SK-N-MC (cell line): ENCODE measurements around the gene TWNK.

Experiments used
- DNase-seq: peaks from one replicate; pipeline ENCODE4 v3.0.0-alpha.2; 2011; ENCODE audit warnings: low read depth, low spot score
- H3K27ac ChIP-seq: fragments of 200-600 bp; sonication (generic); 2 replicates; pipeline ENCODE4 v1.5.1; 2016; ENCODE audit warnings: mixed run types
- H3K36me3 ChIP-seq: fragments of 200-600 bp; sonication (generic); 2 replicates; pipeline ENCODE4 v1.6.1; 2017; ENCODE audit warnings: antibody characterized with exemption, low read length, mixed read lengths; ENCODE audit not compliant: insufficient read depth
- H3K4me3 ChIP-seq: fragments of 200-600 bp; sonication (generic); 2 replicates; pipeline ENCODE4 v1.5.1; 2016
- H3K9ac ChIP-seq: fragments of 200-600 bp; sonication (generic); 2 replicates; pipeline ENCODE4 v1.8.0; 2017; ENCODE audit warnings: mixed run types, mixed read lengths; ENCODE audit not compliant: insufficient read length
- H3K9me3 ChIP-seq: fragments of 200-600 bp; sonication (generic); 2 replicates; pipeline ENCODE4 v1.6.1; 2017; ENCODE audit warnings: low read depth, mild to moderate bottlenecking, antibody characterized with exemption, low read length, moderate library complexity, mixed read lengths
- EZH2 ChIP-seq: fragments of 200-600 bp; sonication (generic); IDR thresholded peaks from one replicate; pipeline ENCODE4 v1.6.1; 2017; ENCODE audit warnings: antibody characterized with exemption
- FOXP2 ChIP-seq: optimal IDR thresholded peaks from 2 replicates; pipeline ENCODE3; 2011; ENCODE audit warnings: mild to moderate bottlenecking, moderate library complexity; ENCODE audit not compliant: insufficient read depth; ENCODE audit errors: extremely low read length, control extremely low read depth
- POLR2AphosphoS5 ChIP-seq: IDR thresholded peaks from 2 replicates; pipeline ENCODE4 v1.6.1; 2012; ENCODE audit warnings: mild to moderate bottlenecking, low read depth, low read length, borderline replicate concordance

The TWNK gene

GRCh38 chr10:101035314-101035713 is 48.0 kb downstream of the TWNK start:
- Histone ChIP-seq H3K4me3 (no peak overlapping the region), H3K36me3 (no peaks in the 10 kb centered on the region), H3K9ac (no peak overlapping the region), H3K9me3 (no peaks in the 10 kb centered on the region), H3K27ac (no peak overlapping the region)
- DNase-seq: no peak
- TF ChIP-seq POLR2AphosphoS5 (no peak), FOXP2 (no peak), EZH2 (no peak)

GRCh38 chr10:101035916-101036702 is 48.8 kb downstream of the TWNK start:
- no peak overlapping the region for H3K27ac ChIP-seq
- H3K36me3 ChIP-seq: no peaks in the 10 kb centered on the region
- TF ChIP-seq POLR2AphosphoS5 (no peak), EZH2 (no peak), FOXP2 (no peak)
- no peak for DNase-seq
- no peak overlapping the region for H3K9ac ChIP-seq
- H3K9me3 ChIP-seq: no peaks in the 10 kb centered on the region
- H3K4me3 ChIP-seq: no peak overlapping the region

- no peak for DNase-seq
- no peaks in the 10 kb centered on the region for H3K9me3 ChIP-seq
- no peak overlapping the region for H3K9ac ChIP-seq
- no peak overlapping the region for H3K4me3 ChIP-seq
- no peak overlapping the region for H3K27ac ChIP-seq
- H3K36me3 ChIP-seq: no peaks in the 10 kb centered on the region
- no peak for TF ChIP-seq POLR2AphosphoS5
- no peak for TF ChIP-seq EZH2
- no peak for TF ChIP-seq FOXP2
Measured at GRCh38 chr10:101036726-101037125, 49.4 kb downstream of the TWNK start.

- Histone ChIP-seq H3K4me3 (no peak overlapping the region), H3K27ac (no peak overlapping the region), H3K9me3 (no peaks in the 10 kb centered on the region), H3K36me3 (no peaks in the 10 kb centered on the region), H3K9ac (no peak overlapping the region)
- TF ChIP-seq POLR2AphosphoS5: no peak
- no peak for TF ChIP-seq FOXP2
- TF ChIP-seq EZH2: no peak
- no peak for DNase-seq
Measured at GRCh38 chr10:101038484-101038883, 51.1 kb downstream of the TWNK start.

- Histone ChIP-seq H3K9ac (no peak overlapping the region), H3K36me3 (no peaks in the 10 kb centered on the region), H3K27ac (no peak overlapping the region), H3K4me3 (no peak overlapping the region), H3K9me3 (no peaks in the 10 kb centered on the region)
- TF ChIP-seq EZH2: no peak
- no peak for TF ChIP-seq FOXP2
- TF ChIP-seq POLR2AphosphoS5: no peak
- DNase-seq: no peak
Measured at GRCh38 chr10:101040061-101040460, 52.7 kb downstream of the TWNK start.

GRCh38 chr10:101040851-101041250 is 53.5 kb downstream of the TWNK start:
- H3K9ac ChIP-seq: no peak overlapping the region
- H3K27ac ChIP-seq: no peak overlapping the region
- no peak overlapping the region for H3K4me3 ChIP-seq
- TF ChIP-seq FOXP2: no peak
- TF ChIP-seq POLR2AphosphoS5: no peak
- TF ChIP-seq EZH2: no peak
- H3K9me3 ChIP-seq: no peaks in the 10 kb centered on the region
- H3K36me3 ChIP-seq: no peaks in the 10 kb centered on the region
- DNase-seq: no peak

GRCh38 chr10:101041252-101041761 is 54.0 kb downstream of the TWNK start:
- TF ChIP-seq POLR2AphosphoS5: no peak
- TF ChIP-seq EZH2: no peak
- no peak for TF ChIP-seq FOXP2
- Histone ChIP-seq H3K9ac (no peak overlapping the region), H3K36me3 (no peaks in the 10 kb centered on the region), H3K9me3 (no peaks in the 10 kb centered on the region), H3K27ac (no peak overlapping the region), H3K4me3 (no peak overlapping the region)
- no peak for DNase-seq

GRCh38 chr10:101042118-101042517 is 54.8 kb downstream of the TWNK start:
- no peak for DNase-seq
- Histone ChIP-seq H3K27ac (0 out of 2 replicates have a peak overlapping the region, but pooled peaks have one; percentile 19), H3K9me3 (no peaks in the 10 kb centered on the region), H3K36me3 (no peaks in the 10 kb centered on the region), H3K9ac (peak overlapping the region; percentile 67), H3K4me3 (peak overlapping the region; percentile 79)
- TF ChIP-seq EZH2: no peak
- TF ChIP-seq FOXP2: no peak
- TF ChIP-seq POLR2AphosphoS5: no peak

GRCh38 chr10:101042667-101043362 is 55.5 kb downstream of the TWNK start:
- H3K36me3 ChIP-seq: no peaks in the 10 kb centered on the region
- peak overlapping the region; percentile 67 for H3K9ac ChIP-seq
- TF ChIP-seq EZH2 (no peak), FOXP2 (no peak), POLR2AphosphoS5 (no peak; the same call in 1 of the 2 replicates)
- no peaks in the 10 kb centered on the region for H3K9me3 ChIP-seq
- H3K27ac ChIP-seq: peak overlapping the region; percentile 67; the same call in 1 of the 2 replicates
- H3K4me3 ChIP-seq: peak overlapping the region; percentile 79
- no peak for DNase-seq
